Stimulated activated naive CD4-positive, alpha-beta T cell treated with Interleukin-2 at 50 U/mL for 16 hours (primary cell): ENCODE measurements around the gene CLIC2.

Experiments
- DNase-seq: peaks from one replicate; lab custom pipeline; 2025; lab: John Stamatoyannopoulos, UW

The CLIC2 gene

DNA sequence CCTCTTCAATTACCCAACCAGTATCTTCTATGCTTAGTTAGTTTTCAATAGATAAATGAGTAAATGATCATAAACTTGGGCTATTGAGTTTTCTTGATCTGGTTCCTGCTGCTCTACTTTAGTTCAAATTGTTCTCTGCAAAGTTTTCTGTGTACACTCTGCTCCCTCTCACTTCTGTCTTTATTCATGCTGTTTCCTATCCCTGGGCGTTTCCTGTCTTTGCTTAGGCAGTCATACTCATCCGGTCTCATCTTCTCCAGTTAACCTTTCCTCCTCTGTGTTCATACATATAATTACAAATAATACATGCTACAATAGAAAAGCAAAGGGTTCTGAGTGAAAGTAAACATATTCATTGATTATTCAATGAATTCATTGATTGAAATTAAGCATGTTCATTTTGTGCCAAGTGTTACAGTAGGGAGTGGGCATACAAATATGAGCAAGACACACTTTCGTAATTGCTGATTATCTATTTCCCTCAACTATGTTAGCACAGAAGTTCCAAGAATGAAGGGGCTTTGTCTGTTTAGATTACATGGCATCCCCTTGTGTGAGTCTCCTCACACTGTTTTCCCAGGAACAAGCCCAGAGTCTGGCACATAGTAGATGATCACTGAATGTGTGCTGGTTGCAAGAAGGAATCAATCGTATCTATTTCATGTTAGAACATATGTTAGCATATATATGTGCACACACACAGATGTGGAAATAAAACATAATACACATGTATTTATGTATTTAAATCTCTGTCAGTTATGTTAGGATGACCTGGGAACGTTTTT, 71.3 kb downstream of the CLIC2 start:
- no peak for DNase-seq

DNA sequence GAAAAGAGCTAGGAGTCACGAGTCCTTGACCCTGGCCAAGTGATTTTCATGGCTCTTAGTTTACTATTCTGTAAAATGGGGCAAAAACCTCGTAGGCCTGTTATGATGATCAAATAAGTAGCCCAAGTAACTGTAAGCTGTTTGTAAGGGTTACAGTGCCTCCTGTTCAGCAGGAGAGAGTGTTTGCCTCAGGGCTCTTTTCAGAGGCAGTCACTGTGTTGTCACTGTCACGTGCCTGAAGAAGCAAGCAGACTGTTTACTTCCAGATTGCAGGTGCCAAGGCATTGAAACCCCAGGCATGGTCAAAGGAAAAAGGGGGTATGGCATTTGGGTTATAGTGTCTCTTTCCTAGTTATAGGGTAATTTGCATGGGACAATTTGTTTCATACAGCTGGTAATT, 74.7 kb downstream of the CLIC2 start:
- DNase-seq = no peak

DNA sequence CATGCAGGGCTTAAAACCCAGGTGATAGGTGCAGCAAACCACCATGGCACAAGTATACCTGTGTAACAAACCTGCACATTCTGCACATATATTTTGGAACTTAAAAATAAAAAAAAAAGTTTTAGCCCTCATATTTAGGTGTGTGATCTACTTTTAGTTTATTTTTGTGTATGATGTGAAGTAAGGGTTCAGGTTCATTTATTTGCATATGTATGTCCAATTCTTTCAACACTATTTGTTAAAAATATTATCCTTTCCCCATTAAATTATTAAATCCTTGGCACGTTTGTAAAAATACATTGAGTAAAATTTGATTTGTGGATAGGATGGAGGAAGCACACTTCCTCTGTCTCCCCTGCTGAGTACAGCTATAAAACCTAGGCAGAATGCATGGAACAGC, 83.0 kb downstream of the CLIC2 start:
- no peak for DNase-seq

DNA sequence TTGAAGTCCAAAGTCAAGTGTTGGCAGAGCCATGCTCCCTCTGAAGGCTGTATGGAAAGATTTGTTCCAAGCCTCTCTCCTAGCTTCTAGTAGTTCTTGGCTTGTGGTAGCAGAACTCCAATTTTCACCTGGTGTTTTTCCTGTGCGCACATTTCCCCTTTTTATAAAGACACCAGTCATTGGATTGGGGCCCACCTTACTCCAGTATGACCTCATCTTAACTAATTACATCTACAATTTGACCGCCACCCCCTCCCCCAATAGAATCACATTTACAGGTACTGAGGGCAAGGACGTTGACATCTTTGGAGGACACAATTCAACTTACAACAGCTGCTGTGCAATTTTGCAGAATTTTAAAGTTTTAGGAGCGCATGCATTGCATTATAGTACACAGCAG, 86.9 kb downstream of the CLIC2 start:
- DNase-seq = no peak

DNA sequence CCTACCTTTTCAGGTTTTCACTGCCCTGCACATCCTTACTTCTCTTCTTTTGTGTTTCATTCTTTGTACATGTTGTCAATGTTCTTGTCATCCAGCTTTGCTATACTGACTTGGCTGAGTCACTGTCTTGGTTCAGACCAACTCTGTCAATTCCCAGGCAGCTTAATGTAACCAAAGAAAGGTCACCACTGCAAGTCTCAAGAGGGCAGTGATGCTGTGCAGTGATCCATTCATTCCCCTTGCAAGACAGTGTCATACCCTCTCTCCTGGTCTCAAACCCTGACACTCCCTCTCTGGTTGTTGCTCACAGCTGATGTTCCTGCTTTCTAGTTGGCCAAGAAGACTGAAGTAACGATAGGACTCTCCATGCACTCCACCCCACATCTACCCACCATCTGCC, 87.7 kb downstream of the CLIC2 start:
- DNase-seq = no peak

DNA sequence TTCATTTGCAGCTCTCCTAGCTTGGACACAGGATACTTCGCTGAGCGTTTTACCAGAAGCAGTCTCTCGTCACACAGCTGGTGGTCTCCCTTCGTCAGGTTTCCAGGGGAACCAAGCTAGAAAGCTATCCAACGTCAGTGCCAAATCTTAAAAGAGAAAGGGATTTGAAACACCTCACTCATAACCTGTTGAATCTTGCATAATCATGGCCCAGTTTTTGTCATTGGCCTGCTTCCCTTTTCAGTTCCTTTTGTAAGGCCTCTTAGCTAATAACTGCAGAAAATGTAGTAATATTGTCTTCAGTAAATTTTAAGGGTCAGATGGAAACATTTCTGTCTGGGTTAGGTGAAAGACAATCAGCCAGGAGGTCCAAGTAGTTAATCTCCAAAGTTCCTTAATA, 92.1 kb downstream of the CLIC2 start:
- DNase-seq = no peak

DNA sequence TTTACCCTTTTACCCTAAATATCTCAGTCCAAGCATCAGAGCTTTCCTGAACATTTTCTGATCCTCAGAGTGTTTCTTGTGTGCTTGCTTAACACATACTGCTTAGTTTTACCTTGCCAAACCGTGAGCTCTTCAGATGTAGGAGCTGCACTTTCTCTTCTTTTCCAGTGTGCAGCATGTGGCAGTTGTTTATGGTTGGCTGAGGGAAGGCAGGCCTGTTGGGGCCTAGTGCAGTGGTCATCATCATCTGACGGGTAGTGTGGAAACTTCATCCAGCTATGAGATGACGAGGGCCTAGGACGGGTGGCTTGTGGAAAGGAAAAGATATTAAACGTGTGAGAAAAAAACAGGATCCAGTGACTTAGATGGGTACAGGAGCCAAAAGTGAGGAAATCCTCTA, 96.7 kb downstream of the CLIC2 start:
- no peak for DNase-seq

DNA sequence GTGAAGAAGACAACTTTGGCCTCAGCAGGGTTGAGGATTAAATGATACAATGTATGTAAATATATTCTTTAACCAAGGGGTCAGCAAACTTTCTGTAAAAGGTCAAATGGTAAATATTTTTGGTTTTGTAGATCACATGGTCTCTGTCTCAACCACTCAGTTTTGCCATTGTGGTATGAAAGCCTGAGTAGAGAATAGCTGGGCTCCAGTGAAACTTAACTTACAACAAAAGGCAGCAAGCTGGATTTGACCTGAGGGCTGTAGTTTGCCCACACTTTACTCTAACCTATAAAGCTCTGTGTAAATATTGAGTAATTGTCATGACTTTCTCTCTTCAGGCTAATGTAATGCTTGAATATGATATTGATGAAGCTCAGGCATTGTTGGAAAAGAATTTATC, 98.5 kb downstream of the CLIC2 start:
- DNase-seq = no peak

DNA sequence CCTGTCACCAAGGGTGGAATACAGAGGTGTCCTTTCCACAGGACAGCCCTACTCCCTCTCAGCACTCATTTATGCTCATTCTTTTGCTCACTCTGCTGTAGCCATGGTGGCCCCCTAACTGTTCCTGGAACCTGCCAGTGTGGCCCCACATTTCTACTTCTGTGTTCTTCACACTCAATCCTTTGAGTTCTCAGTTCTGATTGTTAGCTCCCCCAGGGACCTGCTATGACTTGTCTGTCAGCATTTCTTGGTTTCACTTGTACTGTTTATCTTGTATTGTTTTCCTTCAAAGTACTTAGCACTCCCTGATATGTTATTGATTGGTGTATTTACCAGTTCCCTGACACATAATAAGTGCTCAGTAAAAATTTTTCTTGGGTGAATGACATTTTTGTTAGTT, 103.3 kb downstream of the CLIC2 start:
- no peak for DNase-seq
